HEK293 (cell line): Measurements from ENCODE around the gene ZNF26.

Experiments used
- FEZF1 ChIP-seq: fragments of 450-650 bp; formaldehyde crosslinking; IDR thresholded peaks from 2 replicates; pipeline ENCODE4 v1.5.1; 2016; ENCODE audit warnings: missing biosample characterization, missing genetic modification characterization
- GLI2 ChIP-seq: fragments of 450-650 bp; formaldehyde crosslinking; IDR thresholded peaks from 2 replicates; pipeline ENCODE4; 2017; ENCODE audit warnings: missing biosample characterization, missing genetic modification characterization, low read depth, borderline replicate concordance
- IKZF3 ChIP-seq: fragments of 450-650 bp; IDR thresholded peaks from 2 replicates; pipeline ENCODE4 v1.5.0; 2018; ENCODE audit warnings: missing biosample characterization, mild to moderate bottlenecking, missing genetic modification characterization, moderate library complexity
- KLF10 ChIP-seq: fragments of 450-650 bp; IDR thresholded peaks from 2 replicates; pipeline ENCODE4 v1.5.1; 2018; ENCODE audit warnings: missing biosample characterization, mild to moderate bottlenecking, missing genetic modification characterization
- KLF17 ChIP-seq: fragments of 450-650 bp; formaldehyde crosslinking; IDR thresholded peaks from 2 replicates; pipeline ENCODE4 v1.5.1; 2016; ENCODE audit warnings: missing biosample characterization, missing genetic modification characterization
- PRDM1 ChIP-seq: fragments of 450-650 bp; formaldehyde crosslinking; IDR thresholded peaks from 2 replicates; pipeline ENCODE4; 2016; ENCODE audit warnings: missing biosample characterization, missing genetic modification characterization
- PRDM10 ChIP-seq: fragments of 450-650 bp; formaldehyde crosslinking; IDR thresholded peaks from 2 replicates; pipeline ENCODE4 v1.5.1; 2016; ENCODE audit warnings: missing biosample characterization, missing genetic modification characterization
- SP2 ChIP-seq: fragments of 450-650 bp; formaldehyde crosslinking; IDR thresholded peaks from 2 replicates; pipeline ENCODE4 v1.5.1; 2016; ENCODE audit warnings: missing biosample characterization, missing genetic modification characterization
- SP3 ChIP-seq: fragments of 450-650 bp; formaldehyde crosslinking; IDR thresholded peaks from 2 replicates; pipeline ENCODE4 v1.5.1; 2016; ENCODE audit warnings: missing biosample characterization, missing genetic modification characterization
- ZBTB17 ChIP-seq: fragments of 450-650 bp; formaldehyde crosslinking; IDR thresholded peaks from 2 replicates; pipeline ENCODE4 v1.5.1; 2016; ENCODE audit warnings: missing biosample characterization, missing genetic modification characterization
- ZBTB26 ChIP-seq: fragments of 450-650 bp; formaldehyde crosslinking; optimal IDR thresholded peaks from 2 replicates; pipeline ENCODE3; 2016; ENCODE audit warnings: missing biosample characterization, mild to moderate bottlenecking, missing genetic modification characterization
- ZBTB7A ChIP-seq: fragments of 450-650 bp; formaldehyde crosslinking; IDR thresholded peaks from 2 replicates; pipeline ENCODE4 v1.5.1; 2016; ENCODE audit warnings: low read depth, missing biosample characterization, missing genetic modification characterization
- ZFP69B ChIP-seq: fragments of 450-650 bp; formaldehyde crosslinking; IDR thresholded peaks from 2 replicates; pipeline ENCODE4 v1.5.1; 2016; ENCODE audit warnings: missing biosample characterization, missing genetic modification characterization
- ZNF157 ChIP-seq: fragments of 450-650 bp; formaldehyde crosslinking; IDR thresholded peaks from 2 replicates; pipeline ENCODE4 v1.5.1; 2016; ENCODE audit warnings: missing biosample characterization, missing genetic modification characterization
- ZNF2 ChIP-seq: fragments of 450-650 bp; formaldehyde crosslinking; IDR thresholded peaks from 2 replicates; pipeline ENCODE4 v1.5.1; 2016; ENCODE audit warnings: missing biosample characterization, missing genetic modification characterization
- ZNF24 ChIP-seq: fragments of 450-650 bp; formaldehyde crosslinking; IDR thresholded peaks from 2 replicates; pipeline ENCODE4 v1.5.1; 2016; ENCODE audit warnings: missing biosample characterization, missing genetic modification characterization
- ZNF266 ChIP-seq: fragments of 450-650 bp; formaldehyde crosslinking; IDR thresholded peaks from 2 replicates; pipeline ENCODE4 v1.5.1; 2016; ENCODE audit warnings: missing biosample characterization, missing genetic modification characterization, low read depth
- ZNF280D ChIP-seq: fragments of 450-650 bp; formaldehyde crosslinking; IDR thresholded peaks from 2 replicates; pipeline ENCODE4 v1.5.1; 2016; ENCODE audit warnings: missing biosample characterization, missing genetic modification characterization
- ZNF48 ChIP-seq: fragments of 450-650 bp; formaldehyde crosslinking; IDR thresholded peaks from 2 replicates; pipeline ENCODE4 v1.5.1; 2016; ENCODE audit warnings: missing biosample characterization, missing genetic modification characterization
- ZNF529 ChIP-seq: fragments of 450-650 bp; formaldehyde crosslinking; IDR thresholded peaks from 2 replicates; pipeline ENCODE4 v1.5.1; 2017; ENCODE audit warnings: missing genetic modification characterization, missing biosample characterization; ENCODE audit not compliant: insufficient replicate concordance
- ZNF580 ChIP-seq: fragments of 450-650 bp; formaldehyde crosslinking; IDR thresholded peaks from 2 replicates; pipeline ENCODE4 v1.5.1; 2016; ENCODE audit warnings: missing biosample characterization, missing genetic modification characterization
- ZNF639 ChIP-seq: fragments of 450-650 bp; formaldehyde crosslinking; IDR thresholded peaks from 2 replicates; pipeline ENCODE4 v1.5.1; 2016; ENCODE audit warnings: missing biosample characterization, missing genetic modification characterization
- ZNF692 ChIP-seq: fragments of 450-650 bp; formaldehyde crosslinking; IDR thresholded peaks from 2 replicates; pipeline ENCODE4 v1.5.1; 2016; ENCODE audit warnings: missing biosample characterization, missing genetic modification characterization
- ZNF76 ChIP-seq: fragments of 450-650 bp; formaldehyde crosslinking; IDR thresholded peaks from 2 replicates; pipeline ENCODE4; 2016; ENCODE audit warnings: low read depth, missing biosample characterization, missing genetic modification characterization, borderline replicate concordance
- ZNF768 ChIP-seq: fragments of 450-650 bp; formaldehyde crosslinking; IDR thresholded peaks from 2 replicates; pipeline ENCODE4 v1.5.1; 2018; ENCODE audit warnings: missing biosample characterization, mild to moderate bottlenecking, missing genetic modification characterization
- ZSCAN30 ChIP-seq: fragments of 450-650 bp; IDR thresholded peaks from 2 replicates; pipeline ENCODE4 v1.5.1; 2018; ENCODE audit warnings: missing biosample characterization, mild to moderate bottlenecking, missing genetic modification characterization, moderate library complexity

ZNF26 gene

GRCh38 chr12:132956011-132956788 is 30.0 kb upstream of the ZNF26 start, which contains the start of gene ZNF605 (continued):
- peak; percentile 36 for TF ChIP-seq ZNF692 (tag by site-specific recombination)
- 0 out of 2 replicates have a peak, but pooled peaks have one; percentile 47 for TF ChIP-seq ZNF2 (tag by site-specific recombination)
- TF ChIP-seq ZNF76 (tag by site-specific recombination), result peak; percentile 98
- TF ChIP-seq ZFP69B (tag by site-specific recombination), result no peak
- TF ChIP-seq PRDM1, result no peak
- no peak for TF ChIP-seq ZNF48 (tag by site-specific recombination)
- peak; percentile 74 for TF ChIP-seq ZBTB7A
- TF ChIP-seq ZNF280D (tag by site-specific recombination), result peak; percentile 67
- 0 out of 2 replicates have a peak, but pooled peaks have one; percentile 21 for TF ChIP-seq ZNF24 (tag by site-specific recombination)
- no peak for TF ChIP-seq FEZF1
- TF ChIP-seq ZSCAN30, result peak; percentile 66; the same call in 1 of the 2 replicates
- TF ChIP-seq PRDM10, result peak; percentile 33; the same call in 1 of the 2 replicates
- TF ChIP-seq ZNF157 (tag by site-specific recombination), result no peak
- no peak for TF ChIP-seq GLI2 (tag by site-specific recombination)
- 0 out of 2 replicates have a peak, but pooled peaks have one; percentile 16 for TF ChIP-seq ZNF639 (tag by site-specific recombination)
- peak; percentile 77 for TF ChIP-seq SP3 (tag by site-specific recombination)
- peak; percentile 92 for TF ChIP-seq IKZF3 (tag by site-specific recombination)
- no peak for TF ChIP-seq ZNF529
- TF ChIP-seq SP2 (tag by site-specific recombination), result peak; percentile 63
- TF ChIP-seq ZNF580 (tag by site-specific recombination), result peak; percentile 94
- no peak for TF ChIP-seq KLF10
- peak; percentile 37 for TF ChIP-seq KLF17 (tag by site-specific recombination)
- no peak for TF ChIP-seq ZNF768 (tag by site-specific recombination)
- TF ChIP-seq ZBTB26 (tag by site-specific recombination), result peak; percentile 98
- TF ChIP-seq ZBTB17, result peak; percentile 54
- TF ChIP-seq ZNF266, result no peak
